CD14-positive monocyte (primary cell): ENCODE results near the gene RASGRF2. TPM values are rescaled to one million over a fixed set of nuclear protein-coding genes. Genes with fewer than 3 reads are reported as not detected.

Experiments
- DNase-seq, 3 donors: peaks; one replicate each; pipeline ENCODE4 v3.0.0-alpha.2; 2011 to 2022
- H2AFZ ChIP-seq: 2 replicates; pipeline ENCODE4 v1.6.0; 2012; ENCODE audit warnings: mild to moderate bottlenecking, low read depth, low read length, inconsistent platforms; ENCODE audit not compliant: insufficient read depth, poor library complexity, severe bottlenecking
- H3K27ac ChIP-seq, 2 donors: 1 replicate in 1 of 2; 2 replicates in 1 of 2; pipeline ENCODE4 v1.5.1; 2012 to 2013; ENCODE audit warnings: low read length in 2 of 2, control low read depth in 1 of 2, inconsistent platforms in 1 of 2, low read depth in 1 of 2, mild to moderate bottlenecking in 1 of 2
- H3K27me3 ChIP-seq, 2 donors: one replicate each; pipeline versions ENCODE4 v1.6.0 to v1.6.1; 2011 to 2013; ENCODE audit warnings: low read length in 2 of 2; ENCODE audit not compliant: control insufficient read depth in 2 of 2, insufficient read depth in 2 of 2
- H3K36me3 ChIP-seq, 2 donors: replicated peaks in 1 of 2; 1 replicate in 1 of 2; 2 replicates in 1 of 2; pipeline versions ENCODE4 v1.5.1 to v1.6.1; 2012 to 2013; ENCODE audit warnings: low read length in 2 of 2, control low read depth in 1 of 2, inconsistent platforms in 1 of 2, mild to moderate bottlenecking in 1 of 2; ENCODE audit not compliant: insufficient read depth in 2 of 2, control insufficient read depth in 1 of 2
- H3K4me1 ChIP-seq, 2 donors: 1 replicate in 1 of 2; 2 replicates in 1 of 2; pipeline versions ENCODE4 v1.5.1 to v1.6.1; 2012 to 2013; ENCODE audit warnings: low read length in 2 of 2, control low read depth in 1 of 2, inconsistent platforms in 1 of 2, mild to moderate bottlenecking in 1 of 2, moderate library complexity in 1 of 2; ENCODE audit not compliant: insufficient read depth in 2 of 2, control insufficient read depth in 1 of 2
- H3K4me2 ChIP-seq: replicated peaks from 2 replicates; pipeline ENCODE3; 2012; ENCODE audit warnings: low read length, moderate library complexity, mild to moderate bottlenecking; ENCODE audit not compliant: poor library complexity, severe bottlenecking; ENCODE audit errors: extremely low read depth
- H3K4me3 ChIP-seq, 3 experiments: fragments of 200-600 bp in 1 of 3; sonication (generic) in 1 of 3; replicated peaks in 1 of 3; 1 replicate in 2 of 3; 2 replicates in 1 of 3; pipeline ENCODE4 v1.5.1; 2011 to 2013; ENCODE audit warnings: low read length in 3 of 3, mild to moderate bottlenecking in 3 of 3, control low read depth in 2 of 3, low read depth in 2 of 3, inconsistent platforms in 1 of 3, moderate library complexity in 1 of 3
- H3K79me2 ChIP-seq: 2 replicates; pipeline ENCODE4 v1.6.0; 2012; ENCODE audit warnings: mild to moderate bottlenecking, control low read depth, inconsistent platforms, low read length, moderate library complexity; ENCODE audit not compliant: insufficient read depth
- H3K9ac ChIP-seq: 2 replicates; pipeline ENCODE4 v1.6.0; 2017; ENCODE audit warnings: low read length, mild to moderate bottlenecking; ENCODE audit not compliant: insufficient read depth, poor library complexity, severe bottlenecking
- H3K9me3 ChIP-seq, 2 donors: replicated peaks in 1 of 2; 1 replicate in 1 of 2; 2 replicates in 1 of 2; pipeline versions ENCODE4 v1.5.1 to v1.6.1; 2012 to 2013; ENCODE audit warnings: low read length in 2 of 2, control low read depth in 1 of 2; ENCODE audit not compliant: control insufficient read depth in 1 of 2, insufficient read depth in 1 of 2
- H4K20me1 ChIP-seq: 2 replicates; pipeline ENCODE4 v1.6.0; 2012; ENCODE audit warnings: mild to moderate bottlenecking, low read length, control low read depth, moderate library complexity; ENCODE audit not compliant: insufficient read depth
- H3K27ac Mint-ChIP-seq, 7 donors: one replicate each; pipeline ENCODE4 v1.8.0; 2020; ENCODE audit warnings: mild to moderate bottlenecking in 7 of 7, mixed read lengths in 7 of 7, moderate library complexity in 6 of 7, inconsistent platforms in 2 of 7
- H3K27me3 Mint-ChIP-seq, 3 donors: one replicate each; pipeline ENCODE4 v1.8.0; 2021 to 2022; ENCODE audit warnings: low read depth in 3 of 3, mild to moderate bottlenecking in 3 of 3, mixed read lengths in 3 of 3, moderate library complexity in 3 of 3, inconsistent platforms in 1 of 3
- H3K36me3 Mint-ChIP-seq, 2 donors: one replicate each; pipeline ENCODE4 v1.8.0; 2020; ENCODE audit warnings: mixed read lengths in 2 of 2, inconsistent platforms in 1 of 2, mild to moderate bottlenecking in 1 of 2
- H3K4me1 Mint-ChIP-seq: one replicate; pipeline ENCODE4 v1.8.0; 2020; ENCODE audit warnings: mild to moderate bottlenecking, mixed read lengths
- H3K4me3 Mint-ChIP-seq, 2 donors: one replicate each; pipeline ENCODE4 v1.8.0; 2020; ENCODE audit warnings: mild to moderate bottlenecking in 2 of 2, mixed read lengths in 2 of 2, moderate library complexity in 1 of 2
- H3K9me3 Mint-ChIP-seq, 7 donors: one replicate each; pipeline ENCODE4 v1.8.0; 2020 to 2022; ENCODE audit warnings: mixed read lengths in 7 of 7, mild to moderate bottlenecking in 6 of 7, moderate library complexity in 6 of 7, inconsistent platforms in 2 of 7
- CTCF ChIP-seq: fragments of 200-600 bp; IDR thresholded peaks from one replicate; pipeline ENCODE4 v1.8.0; 2022; ENCODE audit warnings: antibody characterized with exemption, mild to moderate bottlenecking
- WGBS: methylation state at CpG from one replicate; pipeline ENCODE4 v1.1.5; 2013; ENCODE audit warnings: missing lambda C conversion rate; ENCODE audit not compliant: insufficient coverage; 5-methylcytosine and 5-hydroxymethylcytosine counted together
- intact Hi-C, 2 donors: fragments of 100-400 bp; cut with micrococcal nuclease; formaldehyde crosslinking; loops; one replicate each; pipeline versions ENCODE4 v1.15.0 to v1.15.1; 2023
- polyA plus RNA-seq, 3 donors: library from polyadenylated mRNA; depleted of rRNA in 1 of 3; unstranded in 2 of 3; stranded (reverse) in 1 of 3; fragments of 300-500 nt in 2 of 3; fragments of >200 nt in 1 of 3; fragmentation: Illumina TruSeq in 2 of 3; gene quantifications; 1 replicate in 2 of 3; 2 replicates in 1 of 3; pipeline ENCODE4 v1.2.3, GENCODE V29; 2012 to 2021

RASGRF2 gene
- polyA plus RNA-seq, 3 donors = 0.01 to 0.02 TPM; not detected in 1

DNA sequence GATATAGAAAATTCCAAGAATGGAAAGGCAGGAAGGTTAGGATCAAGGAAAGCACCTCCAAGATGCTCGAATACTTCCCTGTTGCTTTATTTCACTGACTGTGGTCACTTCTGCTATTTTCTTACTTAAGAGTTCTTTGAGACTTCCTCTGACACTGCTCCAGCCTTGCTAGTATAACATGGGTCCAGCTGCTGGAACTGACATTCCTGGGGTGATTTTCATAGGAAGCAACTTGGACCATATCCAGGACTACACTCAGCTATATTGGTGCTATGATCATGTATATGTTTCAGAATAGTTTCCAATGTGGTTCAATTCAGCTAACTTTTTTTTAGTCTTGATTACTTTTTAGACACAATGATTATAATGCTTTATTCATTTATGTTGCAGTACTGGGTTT, 191.4 kb downstream of the RASGRF2 start:
- Mint-ChIP-seq H3K27me3 (peaks cover 0 to 1% (median 0%) of the 10 kb centered on the region in 3 donors), H3K9me3 (peaks cover 0 to 7% (median 3%) of the 10 kb centered on the region in 7 donors), H3K36me3 (no peaks in the 10 kb centered on the region), H3K27ac (no peak overlapping the region), H3K4me1 (no peaks in the 10 kb centered on the region), H3K4me3 (no peak overlapping the region)
- no peaks in the 10 kb centered on the region for H3K36me3 ChIP-seq
- no peak for DNase-seq
- no peaks in the 10 kb centered on the region for H3K27me3 ChIP-seq
- H3K4me2 ChIP-seq = no peak overlapping the region
- no peaks in the 10 kb centered on the region for H3K4me1 ChIP-seq
- no peak overlapping the region for H3K4me3 ChIP-seq
- intact Hi-C loops = no loop called here
- no peak overlapping the region for H3K27ac ChIP-seq
- H4K20me1 ChIP-seq = no peaks in the 10 kb centered on the region
- no peaks in the 10 kb centered on the region for H3K9me3 ChIP-seq
- no peak for TF ChIP-seq CTCF
- no peaks in the 10 kb centered on the region for H3K79me2 ChIP-seq
- no peak overlapping the region for H2AFZ ChIP-seq
- no peak overlapping the region for H3K9ac ChIP-seq
- no CpG with 5 or more reads among the region's 1 CpG for WGBS

GRCh38 chr5:81154725-81155124, 194.6 kb downstream of the RASGRF2 start:
- peaks cover 0 to 11% (median 5%) of the 10 kb centered on the region in 7 donors for H3K9me3 Mint-ChIP-seq
- no peaks in the 10 kb centered on the region for H4K20me1 ChIP-seq
- H3K4me1 Mint-ChIP-seq = no peaks in the 10 kb centered on the region
- no peak overlapping the region for H3K4me3 Mint-ChIP-seq
- no peaks in the 10 kb centered on the region for H3K36me3 ChIP-seq
- H3K36me3 Mint-ChIP-seq = no peaks in the 10 kb centered on the region
- H3K27ac ChIP-seq = no peak overlapping the region
- H2AFZ ChIP-seq = no peak overlapping the region
- H3K4me3 ChIP-seq = no peak overlapping the region
- H3K27ac Mint-ChIP-seq = no peak overlapping the region
- H3K9ac ChIP-seq = no peak overlapping the region
- H3K79me2 ChIP-seq = no peaks in the 10 kb centered on the region
- H3K4me2 ChIP-seq = no peak overlapping the region
- peaks cover 0 to 1% (median 0%) of the 10 kb centered on the region in 3 donors for H3K27me3 Mint-ChIP-seq
- H3K9me3 ChIP-seq = no peaks in the 10 kb centered on the region
- TF ChIP-seq CTCF = no peak
- no peaks in the 10 kb centered on the region for H3K27me3 ChIP-seq
- H3K4me1 ChIP-seq = no peaks in the 10 kb centered on the region
- no peak for DNase-seq
- intact Hi-C loops = no loop called here
